A673 (cell line): ENCODE measurements around the gene ZNF385C.

Experiments used
- CTCF ChIP-seq: fragments of 300-800, 200-600 bp; sonication (generic); conservative IDR thresholded peaks from 2 replicates; pipeline ENCODE4 v1.5.1; 2017; ENCODE audit warnings: low read depth, mild to moderate bottlenecking, antibody characterized with exemption, low read length, moderate library complexity, mixed read lengths
- EZH2 ChIP-seq: fragments of 200-600 bp; sonication (generic); IDR thresholded peaks from 2 replicates; pipeline ENCODE4 v1.6.1; 2017; ENCODE audit warnings: borderline replicate concordance, low read depth, mild to moderate bottlenecking, mixed read lengths, antibody characterized with exemption, low read length; ENCODE audit not compliant: poor library complexity, severe bottlenecking

GRCh38 chr17:41987642-41988041 is 110.6 kb downstream of the ZNF385C start:
- no peak for TF ChIP-seq CTCF
- TF ChIP-seq EZH2, result no peak
